ENCODE data around the gene ATP5ME.

DNA sequence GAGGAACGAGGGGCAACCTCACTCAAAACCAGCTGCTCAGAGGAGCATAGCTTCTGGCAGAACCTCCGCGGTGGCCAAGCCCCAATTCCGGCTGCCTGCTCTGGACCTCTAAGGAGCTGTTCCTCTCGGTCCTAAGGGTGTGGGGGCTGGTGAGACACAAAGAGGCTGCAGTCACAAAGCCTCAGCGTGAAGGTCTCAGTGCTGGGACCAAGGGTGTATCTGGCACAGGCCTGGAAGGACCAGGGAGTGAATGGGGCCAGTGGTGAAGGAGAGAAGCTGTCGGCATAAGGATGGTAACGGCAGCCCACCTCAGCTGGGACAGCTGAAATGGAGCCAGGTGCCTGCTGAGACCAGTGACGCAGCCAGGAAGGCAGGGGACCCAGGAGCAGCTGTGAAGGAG lies 43.4 kb downstream of the ATP5ME start:
- TF ChIP-seq CTCF (IDR thresholded peaks at IDR 0.05 in 4 of 5, conservative IDR thresholded peaks at IDR 0.05 in 1 of 5), result no peak
- no peak for TF ChIP-seq POLR2A (IDR thresholded peaks at IDR 0.05)

All from gastrocnemius medialis (tissue), 4 donors.